NCI-H2227 (cell line): ENCODE data around the gene MTA3.

Source experiments
- DNase-seq: peaks from one replicate; lab custom pipeline; 2025; ENCODE audit not compliant: unreplicated experiment; lab: John Stamatoyannopoulos, UW

MTA3 gene

GRCh38 chr2:42784204-42784880 is 215.9 kb downstream of the MTA3 start:
- no peak for DNase-seq

GRCh38 chr2:42786561-42787345 is 218.3 kb downstream of the MTA3 start:
- DNase-seq: no peak

- DNase-seq: no peak
Observed at GRCh38 chr2:42787424-42787787, 219.0 kb downstream of the MTA3 start.

- DNase-seq: no peak
Observed at GRCh38 chr2:42787788-42788477, 219.5 kb downstream of the MTA3 start.

GRCh38 chr2:42788478-42788793 is 220.0 kb downstream of the MTA3 start:
- DNase-seq: no peak

GRCh38 chr2:42788882-42789281 is 220.4 kb downstream of the MTA3 start:
- no peak for DNase-seq

- DNase-seq: no peak
Observed at GRCh38 chr2:42789751-42790150, 221.3 kb downstream of the MTA3 start.

GRCh38 chr2:42791606-42792005 is 223.2 kb downstream of the MTA3 start:
- no peak for DNase-seq

- no peak for DNase-seq
Observed at GRCh38 chr2:42792087-42792582, 223.7 kb downstream of the MTA3 start.

GRCh38 chr2:42792583-42793333 is 224.3 kb downstream of the MTA3 start, which contains the start of gene HAAO:
Gene HAAO (minus strand): TSS chr2:42792583. CDS start chr2:42792536, 47 bp downstream.
- DNase-seq: no peak

GRCh38 chr2:42793334-42794270 is 225.2 kb downstream of the MTA3 start:
- no peak for DNase-seq

GRCh38 chr2:42794271-42795046 is 226.0 kb downstream of the MTA3 start:
- DNase-seq: no peak

- no peak for DNase-seq
Observed at GRCh38 chr2:42795275-42795674, 226.8 kb downstream of the MTA3 start.

- DNase-seq: no peak
Observed at GRCh38 chr2:42795841-42796301, 227.4 kb downstream of the MTA3 start.

- no peak for DNase-seq
Observed at GRCh38 chr2:42796427-42797248, 228.2 kb downstream of the MTA3 start.

- DNase-seq: no peak
Observed at GRCh38 chr2:42797281-42797680, 228.8 kb downstream of the MTA3 start.

GRCh38 chr2:42799881-42800280 is 231.4 kb downstream of the MTA3 start:
- DNase-seq: no peak

- no peak for DNase-seq
Observed at GRCh38 chr2:42800461-42800962, 232.1 kb downstream of the MTA3 start.
